ENCODE measurements around the gene GDAP1L1. TPM values are rescaled to one million over a fixed set of nuclear protein-coding genes. Genes with fewer than 3 reads are reported as not detected.

The GDAP1L1 gene
- total RNA-seq, 1 experiment from 2014 or later, result 4.2 TPM

DNA sequence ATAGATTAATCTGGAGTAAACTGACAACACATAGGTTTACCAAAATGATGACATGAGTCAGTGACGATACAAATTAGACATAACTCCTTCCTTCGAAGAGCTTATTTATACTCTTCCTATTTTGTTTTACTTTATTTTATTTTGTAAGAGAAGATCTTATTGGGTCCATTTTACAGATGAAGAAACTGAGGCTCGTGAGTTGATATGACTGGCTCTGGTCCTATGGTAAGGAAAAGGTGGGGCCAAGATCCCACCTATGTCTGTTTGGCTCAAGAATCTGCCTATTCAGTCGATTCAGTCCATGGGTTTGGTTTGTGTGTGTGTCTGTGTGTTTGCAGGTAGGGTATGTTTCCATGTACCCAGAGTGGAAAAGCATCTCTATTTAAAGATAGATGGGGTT, 81.3 kb downstream of the GDAP1L1 start:
- Mint-ChIP-seq H3K27ac (ENCODE audit: unreplicated experiment) (no peak overlapping the region), H3K4me3 (ENCODE audit: unreplicated experiment) (no peak overlapping the region), H3K4me1 (ENCODE audit: low read depth, unreplicated experiment) (no peaks in the 10 kb centered on the region), H3K36me3 (ENCODE audit: insufficient read depth, unreplicated experiment) (no peaks in the 10 kb centered on the region), H3K9me3 (ENCODE audit: unreplicated experiment) (no peaks in the 10 kb centered on the region), H3K27me3 (ENCODE audit: insufficient read depth, unreplicated experiment) (no peaks in the 10 kb centered on the region)
- Histone ChIP-seq H3K36me3 (ENCODE audit: control insufficient read depth, insufficient read depth, low read length) (no peaks in the 10 kb centered on the region), H3K4me1 (no peaks in the 10 kb centered on the region), H3K27me3 (replicated peaks; ENCODE audit: control insufficient read depth, insufficient read depth, low read length) (no peaks in the 10 kb centered on the region), H3K4me3 (ENCODE audit: low read depth, low read length) (no peak overlapping the region), H3K9me3 (no peaks in the 10 kb centered on the region)
- no peak for DNase-seq
- no TSS peak for BruUV-seq (replicated peaks)
- ChIA-PET CTCF (interaction anchor here (0.9 kb wide), 1 partner anchor 130 kb away, joined by 3 read pairs; no protein-coding TSS in a partner anchor), POLR2A (interaction anchor here (0.7 kb wide), 1 partner anchor 111 kb away, joined by 4 read pairs; no protein-coding TSS in a partner anchor)
- TF ChIP-seq, protein P1, sequence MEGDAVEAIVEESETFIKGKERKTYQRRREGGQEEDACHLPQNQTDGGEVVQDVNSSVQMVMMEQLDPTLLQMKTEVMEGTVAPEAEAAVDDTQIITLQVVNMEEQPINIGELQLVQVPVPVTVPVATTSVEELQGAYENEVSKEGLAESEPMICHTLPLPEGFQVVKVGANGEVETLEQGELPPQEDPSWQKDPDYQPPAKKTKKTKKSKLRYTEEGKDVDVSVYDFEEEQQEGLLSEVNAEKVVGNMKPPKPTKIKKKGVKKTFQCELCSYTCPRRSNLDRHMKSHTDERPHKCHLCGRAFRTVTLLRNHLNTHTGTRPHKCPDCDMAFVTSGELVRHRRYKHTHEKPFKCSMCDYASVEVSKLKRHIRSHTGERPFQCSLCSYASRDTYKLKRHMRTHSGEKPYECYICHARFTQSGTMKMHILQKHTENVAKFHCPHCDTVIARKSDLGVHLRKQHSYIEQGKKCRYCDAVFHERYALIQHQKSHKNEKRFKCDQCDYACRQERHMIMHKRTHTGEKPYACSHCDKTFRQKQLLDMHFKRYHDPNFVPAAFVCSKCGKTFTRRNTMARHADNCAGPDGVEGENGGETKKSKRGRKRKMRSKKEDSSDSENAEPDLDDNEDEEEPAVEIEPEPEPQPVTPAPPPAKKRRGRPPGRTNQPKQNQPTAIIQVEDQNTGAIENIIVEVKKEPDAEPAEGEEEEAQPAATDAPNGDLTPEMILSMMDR (IDR thresholded peaks at IDR 0.05; ENCODE audit: insufficient read depth in 1 of 2, low read depth in 1 of 2, low read length in 1 of 2, severe bottlenecking in 1 of 2, unreplicated experiment in 1 of 2), result no peak
- intact Hi-C loops (cut with micrococcal nuclease; ENCODE audit: unreplicated experiment), result no loop called here

Other genes with a start within 250 kb of the GDAP1L1 start
- gene JPH2, start 60.1 kb upstream of the GDAP1L1 start, total RNA-seq (2022), result 10.5 and 11.1 TPM in 2 replicates
- gene OSER1, start 36.5 kb upstream of the GDAP1L1 start, total RNA-seq (2022), result 79.7 and 82.3 TPM in 2 replicates
- gene FITM2, start 63.9 kb downstream of the GDAP1L1 start, total RNA-seq (2022), result 13.9 and 14.4 TPM in 2 replicates
- gene R3HDML, start 89.7 kb downstream of the GDAP1L1 start, total RNA-seq (2022), result not detected in 2 replicates
- 256 and 292 TPM in 2 replicates for gene HNF4A, start 108.4 kb downstream of the GDAP1L1 start, total RNA-seq (2022)
- gene TTPAL, start 228.6 kb downstream of the GDAP1L1 start, total RNA-seq (2022), result 53.9 and 54.6 TPM in 2 replicates